WTC11 (cell line): ENCODE measurements around the gene UGT1A5. TPM values are rescaled to one million over a fixed set of nuclear protein-coding genes. Genes with fewer than 3 reads are reported as not detected.

Experiments
- ATAC-seq: fragments of 200-7000 bp; cut with Tn5 transposase; 2 replicates; pipeline ENCODE4 v1.10.0; 2021; ENCODE audit warnings: mild to moderate bottlenecking, moderate library complexity
- CTCF ChIA-PET: fragments of 300-600 bp; sonication (Branson Sonifier 250); formaldehyde crosslinking; loops from one replicate; lab custom pipeline; 2021; ENCODE audit warnings: antibody characterized with exemption; lab: Charles Lee
- POLR2A ChIA-PET: fragments of 350-600 bp; sonication (Branson Sonifier 250); formaldehyde crosslinking; loops from one replicate; lab custom pipeline; 2021; ENCODE audit warnings: antibody characterized with exemption; lab: Charles Lee
- DNase-seq: peaks from one replicate; pipeline ENCODE4 v3.0.0; 2021; ENCODE audit warnings: low spot score
- H3K27ac Mint-ChIP-seq: 2 replicates; pipeline ENCODE4 v1.8.0; 2021; ENCODE audit warnings: mixed read lengths
- H3K27me3 Mint-ChIP-seq: 2 replicates; pipeline ENCODE4 v1.8.0; 2021; ENCODE audit warnings: low read depth, mild to moderate bottlenecking, moderate library complexity, mixed read lengths
- H3K36me3 Mint-ChIP-seq: 2 replicates; pipeline ENCODE4 v1.8.0; 2021; ENCODE audit warnings: mixed read lengths
- H3K4me1 Mint-ChIP-seq: 2 replicates; pipeline ENCODE4 v1.8.0; 2022; ENCODE audit warnings: mixed read lengths
- H3K4me3 Mint-ChIP-seq: 2 replicates; pipeline ENCODE4 v1.8.0; 2021; ENCODE audit warnings: mild to moderate bottlenecking, moderate library complexity, mixed read lengths
- H3K9me3 Mint-ChIP-seq: 2 replicates; pipeline ENCODE4 v1.8.0; 2021; ENCODE audit warnings: mixed read lengths
- FOXJ3 ChIP-seq: sonication (generic); formaldehyde crosslinking; IDR thresholded peaks from 2 replicates; pipeline ENCODE4 v1.9.0; 2021; ENCODE audit warnings: missing genetic modification reagents, mild to moderate bottlenecking, borderline replicate concordance
- JUN ChIP-seq: sonication (generic); formaldehyde crosslinking; IDR thresholded peaks from 2 replicates; pipeline ENCODE4 v1.8.0; 2023; ENCODE audit warnings: mild to moderate bottlenecking, missing genetic modification reagents
- ZNF138 ChIP-seq: sonication (generic); formaldehyde crosslinking; conservative IDR thresholded peaks from 2 replicates; pipeline ENCODE4 v1.8.1; 2022; ENCODE audit warnings: mild to moderate bottlenecking, moderate library complexity, missing genetic modification reagents
- ZNF317 ChIP-seq: sonication (generic); formaldehyde crosslinking; IDR thresholded peaks from 2 replicates; pipeline ENCODE4 v1.8.1; 2023; ENCODE audit warnings: low read depth, mild to moderate bottlenecking, moderate library complexity, missing genetic modification reagents, borderline replicate concordance
- ZNF396 ChIP-seq: fragments of 250-450 bp; sonication (Bioruptor Pico); IDR thresholded peaks from 2 replicates; pipeline ENCODE4 v1.8.0; 2021; ENCODE audit warnings: mild to moderate bottlenecking, moderate library complexity, borderline replicate concordance
- total RNA-seq: library from RNA; stranded (reverse); gene quantifications from 3 replicates; pipeline ENCODE4 v1.2.3, GENCODE V29; 2021
- TF ChIP-seq, protein P1 (sequence below): sonication (generic); formaldehyde crosslinking; IDR thresholded peaks from 2 replicates; pipeline ENCODE4 v1.8.0; 2023; ENCODE audit warnings: missing genetic modification reagents
- TF ChIP-seq, protein P2 (sequence below): sonication (generic); formaldehyde crosslinking; IDR thresholded peaks from 2 replicates; pipeline ENCODE4 v1.8.1; 2023; ENCODE audit warnings: mild to moderate bottlenecking, missing genetic modification reagents, moderate library complexity
- TF ChIP-seq, protein P3 (sequence below): sonication (generic); formaldehyde crosslinking; conservative IDR thresholded peaks from 2 replicates; pipeline ENCODE4 v1.8.1; 2022; ENCODE audit warnings: mild to moderate bottlenecking, missing genetic modification reagents
- TF ChIP-seq, protein P4 (sequence below): fragments of 250-450 bp; sonication (Bioruptor Pico); IDR thresholded peaks from 2 replicates; pipeline ENCODE4 v1.9.0; 2021; ENCODE audit warnings: mild to moderate bottlenecking
- TF ChIP-seq, protein P5 (sequence below): sonication (generic); formaldehyde crosslinking; IDR thresholded peaks from 2 replicates; pipeline ENCODE4 v1.8.1; 2023; ENCODE audit warnings: mild to moderate bottlenecking, missing genetic modification reagents, borderline replicate concordance
- TF ChIP-seq, protein P6 (sequence below): fragments of 250-450 bp; sonication (Bioruptor Pico); IDR thresholded peaks from 2 replicates; pipeline ENCODE4 v1.9.0; 2021; ENCODE audit warnings: moderate library complexity, mild to moderate bottlenecking, inconsistent platforms, borderline replicate concordance
- TF ChIP-seq, protein P7 (sequence below): sonication (generic); formaldehyde crosslinking; IDR thresholded peaks from 2 replicates; pipeline ENCODE4 v1.8.1; 2022; ENCODE audit warnings: mild to moderate bottlenecking, moderate library complexity, missing genetic modification reagents
- TF ChIP-seq, protein P8 (sequence below): fragments of 200-600 bp; IDR thresholded peaks from 2 replicates; pipeline ENCODE4 v1.8.0; 2022; ENCODE audit warnings: antibody characterized with exemption

Gene UGT1A5
- total RNA-seq, 1 experiment from 2014 or later = not detected

DNA sequence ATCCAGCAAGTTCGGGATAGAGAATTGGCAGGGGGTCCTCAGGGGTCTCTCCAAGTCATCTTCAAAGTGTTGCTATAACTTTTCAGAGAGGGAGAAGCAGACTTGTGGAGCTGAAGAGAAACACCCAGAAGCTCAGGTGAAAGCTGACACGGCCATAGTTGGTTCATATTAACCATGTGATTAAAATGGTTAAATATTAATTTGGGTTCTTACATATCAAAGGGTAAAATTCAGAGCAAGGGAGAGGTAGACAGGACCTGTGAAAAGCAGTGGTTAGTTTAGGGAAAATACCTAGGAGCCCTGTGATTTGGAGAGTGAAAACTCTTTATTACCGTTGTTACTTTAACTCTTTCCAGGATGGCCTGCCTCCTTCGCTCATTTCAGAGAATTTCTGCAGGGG lies 20.1 kb upstream of the UGT1A5 start, which contains the start of gene UGT1A6 (continued):
- TF ChIP-seq, protein P1, sequence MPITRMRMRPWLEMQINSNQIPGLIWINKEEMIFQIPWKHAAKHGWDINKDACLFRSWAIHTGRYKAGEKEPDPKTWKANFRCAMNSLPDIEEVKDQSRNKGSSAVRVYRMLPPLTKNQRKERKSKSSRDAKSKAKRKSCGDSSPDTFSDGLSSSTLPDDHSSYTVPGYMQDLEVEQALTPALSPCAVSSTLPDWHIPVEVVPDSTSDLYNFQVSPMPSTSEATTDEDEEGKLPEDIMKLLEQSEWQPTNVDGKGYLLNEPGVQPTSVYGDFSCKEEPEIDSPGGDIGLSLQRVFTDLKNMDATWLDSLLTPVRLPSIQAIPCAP = no peak
- TF ChIP-seq, protein P2, sequence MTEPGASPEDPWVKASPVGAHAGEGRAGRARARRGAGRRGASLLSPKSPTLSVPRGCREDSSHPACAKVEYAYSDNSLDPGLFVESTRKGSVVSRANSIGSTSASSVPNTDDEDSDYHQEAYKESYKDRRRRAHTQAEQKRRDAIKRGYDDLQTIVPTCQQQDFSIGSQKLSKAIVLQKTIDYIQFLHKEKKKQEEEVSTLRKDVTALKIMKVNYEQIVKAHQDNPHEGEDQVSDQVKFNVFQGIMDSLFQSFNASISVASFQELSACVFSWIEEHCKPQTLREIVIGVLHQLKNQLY (CRISPR knock-in tag) = no peak
- TF ChIP-seq, protein P3, sequence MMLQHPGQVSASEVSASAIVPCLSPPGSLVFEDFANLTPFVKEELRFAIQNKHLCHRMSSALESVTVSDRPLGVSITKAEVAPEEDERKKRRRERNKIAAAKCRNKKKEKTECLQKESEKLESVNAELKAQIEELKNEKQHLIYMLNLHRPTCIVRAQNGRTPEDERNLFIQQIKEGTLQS = no peak
- TF ChIP-seq JUN (no peak), ZNF317 (CRISPR knock-in tag) (no peak), ZNF138 (CRISPR knock-in tag) (no peak)
- TF ChIP-seq, protein P4, sequence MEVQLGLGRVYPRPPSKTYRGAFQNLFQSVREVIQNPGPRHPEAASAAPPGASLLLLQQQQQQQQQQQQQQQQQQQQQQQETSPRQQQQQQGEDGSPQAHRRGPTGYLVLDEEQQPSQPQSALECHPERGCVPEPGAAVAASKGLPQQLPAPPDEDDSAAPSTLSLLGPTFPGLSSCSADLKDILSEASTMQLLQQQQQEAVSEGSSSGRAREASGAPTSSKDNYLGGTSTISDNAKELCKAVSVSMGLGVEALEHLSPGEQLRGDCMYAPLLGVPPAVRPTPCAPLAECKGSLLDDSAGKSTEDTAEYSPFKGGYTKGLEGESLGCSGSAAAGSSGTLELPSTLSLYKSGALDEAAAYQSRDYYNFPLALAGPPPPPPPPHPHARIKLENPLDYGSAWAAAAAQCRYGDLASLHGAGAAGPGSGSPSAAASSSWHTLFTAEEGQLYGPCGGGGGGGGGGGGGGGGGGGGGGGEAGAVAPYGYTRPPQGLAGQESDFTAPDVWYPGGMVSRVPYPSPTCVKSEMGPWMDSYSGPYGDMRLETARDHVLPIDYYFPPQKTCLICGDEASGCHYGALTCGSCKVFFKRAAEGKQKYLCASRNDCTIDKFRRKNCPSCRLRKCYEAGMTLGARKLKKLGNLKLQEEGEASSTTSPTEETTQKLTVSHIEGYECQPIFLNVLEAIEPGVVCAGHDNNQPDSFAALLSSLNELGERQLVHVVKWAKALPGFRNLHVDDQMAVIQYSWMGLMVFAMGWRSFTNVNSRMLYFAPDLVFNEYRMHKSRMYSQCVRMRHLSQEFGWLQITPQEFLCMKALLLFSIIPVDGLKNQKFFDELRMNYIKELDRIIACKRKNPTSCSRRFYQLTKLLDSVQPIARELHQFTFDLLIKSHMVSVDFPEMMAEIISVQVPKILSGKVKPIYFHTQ = no peak
- TF ChIP-seq, protein P5, sequence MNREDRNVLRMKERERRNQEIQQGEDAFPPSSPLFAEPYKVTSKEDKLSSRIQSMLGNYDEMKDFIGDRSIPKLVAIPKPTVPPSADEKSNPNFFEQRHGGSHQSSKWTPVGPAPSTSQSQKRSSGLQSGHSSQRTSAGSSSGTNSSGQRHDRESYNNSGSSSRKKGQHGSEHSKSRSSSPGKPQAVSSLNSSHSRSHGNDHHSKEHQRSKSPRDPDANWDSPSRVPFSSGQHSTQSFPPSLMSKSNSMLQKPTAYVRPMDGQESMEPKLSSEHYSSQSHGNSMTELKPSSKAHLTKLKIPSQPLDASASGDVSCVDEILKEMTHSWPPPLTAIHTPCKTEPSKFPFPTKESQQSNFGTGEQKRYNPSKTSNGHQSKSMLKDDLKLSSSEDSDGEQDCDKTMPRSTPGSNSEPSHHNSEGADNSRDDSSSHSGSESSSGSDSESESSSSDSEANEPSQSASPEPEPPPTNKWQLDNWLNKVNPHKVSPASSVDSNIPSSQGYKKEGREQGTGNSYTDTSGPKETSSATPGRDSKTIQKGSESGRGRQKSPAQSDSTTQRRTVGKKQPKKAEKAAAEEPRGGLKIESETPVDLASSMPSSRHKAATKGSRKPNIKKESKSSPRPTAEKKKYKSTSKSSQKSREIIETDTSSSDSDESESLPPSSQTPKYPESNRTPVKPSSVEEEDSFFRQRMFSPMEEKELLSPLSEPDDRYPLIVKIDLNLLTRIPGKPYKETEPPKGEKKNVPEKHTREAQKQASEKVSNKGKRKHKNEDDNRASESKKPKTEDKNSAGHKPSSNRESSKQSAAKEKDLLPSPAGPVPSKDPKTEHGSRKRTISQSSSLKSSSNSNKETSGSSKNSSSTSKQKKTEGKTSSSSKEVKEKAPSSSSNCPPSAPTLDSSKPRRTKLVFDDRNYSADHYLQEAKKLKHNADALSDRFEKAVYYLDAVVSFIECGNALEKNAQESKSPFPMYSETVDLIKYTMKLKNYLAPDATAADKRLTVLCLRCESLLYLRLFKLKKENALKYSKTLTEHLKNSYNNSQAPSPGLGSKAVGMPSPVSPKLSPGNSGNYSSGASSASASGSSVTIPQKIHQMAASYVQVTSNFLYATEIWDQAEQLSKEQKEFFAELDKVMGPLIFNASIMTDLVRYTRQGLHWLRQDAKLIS (CRISPR knock-in tag) = no peak
- TF ChIP-seq, protein P6, sequence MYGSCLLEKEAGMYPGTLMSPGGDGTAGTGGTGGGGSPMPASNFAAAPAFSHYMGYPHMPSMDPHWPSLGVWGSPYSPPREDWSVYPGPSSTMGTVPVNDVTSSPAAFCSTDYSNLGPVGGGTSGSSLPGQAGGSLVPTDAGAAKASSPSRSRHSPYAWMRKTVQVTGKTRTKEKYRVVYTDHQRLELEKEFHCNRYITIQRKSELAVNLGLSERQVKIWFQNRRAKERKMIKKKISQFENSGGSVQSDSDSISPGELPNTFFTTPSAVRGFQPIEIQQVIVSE (CRISPR knock-in tag) = no peak

DNA sequence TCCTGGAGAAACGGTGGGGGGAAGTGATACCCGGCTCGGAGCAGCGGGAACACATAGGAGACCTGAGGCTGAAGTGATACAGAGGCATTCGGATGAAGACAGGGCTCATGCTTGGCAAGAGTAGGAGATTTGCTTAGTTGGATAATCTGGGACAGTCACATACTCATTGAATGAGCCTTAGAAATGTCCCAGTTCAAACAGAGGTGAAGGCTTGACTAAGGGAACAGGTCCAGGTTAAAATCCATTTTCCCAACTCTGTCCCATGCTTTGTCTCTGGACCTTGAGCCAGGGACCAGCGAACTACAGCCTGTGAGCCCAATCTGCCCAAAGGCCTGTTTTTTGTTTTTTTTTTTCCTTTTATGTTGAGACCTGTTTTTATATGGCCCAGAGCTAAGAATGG lies 18.7 kb upstream of the UGT1A5 start:
- TF ChIP-seq, protein P2 (CRISPR knock-in tag) = no peak
- TF ChIP-seq ZNF396 (CRISPR knock-in tag) = no peak
- TF ChIP-seq, protein P7, sequence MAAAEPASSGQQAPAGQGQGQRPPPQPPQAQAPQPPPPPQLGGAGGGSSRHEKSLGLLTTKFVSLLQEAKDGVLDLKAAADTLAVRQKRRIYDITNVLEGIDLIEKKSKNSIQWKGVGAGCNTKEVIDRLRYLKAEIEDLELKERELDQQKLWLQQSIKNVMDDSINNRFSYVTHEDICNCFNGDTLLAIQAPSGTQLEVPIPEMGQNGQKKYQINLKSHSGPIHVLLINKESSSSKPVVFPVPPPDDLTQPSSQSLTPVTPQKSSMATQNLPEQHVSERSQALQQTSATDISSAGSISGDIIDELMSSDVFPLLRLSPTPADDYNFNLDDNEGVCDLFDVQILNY (CRISPR knock-in tag) = no peak
- no peak for TF ChIP-seq FOXJ3 (CRISPR knock-in tag)
- TF ChIP-seq, protein P8, sequence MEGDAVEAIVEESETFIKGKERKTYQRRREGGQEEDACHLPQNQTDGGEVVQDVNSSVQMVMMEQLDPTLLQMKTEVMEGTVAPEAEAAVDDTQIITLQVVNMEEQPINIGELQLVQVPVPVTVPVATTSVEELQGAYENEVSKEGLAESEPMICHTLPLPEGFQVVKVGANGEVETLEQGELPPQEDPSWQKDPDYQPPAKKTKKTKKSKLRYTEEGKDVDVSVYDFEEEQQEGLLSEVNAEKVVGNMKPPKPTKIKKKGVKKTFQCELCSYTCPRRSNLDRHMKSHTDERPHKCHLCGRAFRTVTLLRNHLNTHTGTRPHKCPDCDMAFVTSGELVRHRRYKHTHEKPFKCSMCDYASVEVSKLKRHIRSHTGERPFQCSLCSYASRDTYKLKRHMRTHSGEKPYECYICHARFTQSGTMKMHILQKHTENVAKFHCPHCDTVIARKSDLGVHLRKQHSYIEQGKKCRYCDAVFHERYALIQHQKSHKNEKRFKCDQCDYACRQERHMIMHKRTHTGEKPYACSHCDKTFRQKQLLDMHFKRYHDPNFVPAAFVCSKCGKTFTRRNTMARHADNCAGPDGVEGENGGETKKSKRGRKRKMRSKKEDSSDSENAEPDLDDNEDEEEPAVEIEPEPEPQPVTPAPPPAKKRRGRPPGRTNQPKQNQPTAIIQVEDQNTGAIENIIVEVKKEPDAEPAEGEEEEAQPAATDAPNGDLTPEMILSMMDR = no peak
- TF ChIP-seq, all 79 proteins: peak for 0
- Mint-ChIP-seq H3K9me3 (no peaks in the 10 kb centered on the region), H3K27ac (no peak overlapping the region), H3K27me3 (peaks cover 3% of the 10 kb centered on the region; the same call in 1 of the 2 replicates), H3K36me3 (no peaks in the 10 kb centered on the region), H3K4me1 (peaks cover 18% of the 10 kb centered on the region), H3K4me3 (no peak overlapping the region)
- no peak for DNase-seq
- CTCF ChIA-PET = no interaction called here
- POLR2A ChIA-PET = no interaction called here
- ATAC-seq = no peak
